Measurements from ENCODE around the gene DYNLT2. TPM values are rescaled to one million over a fixed set of nuclear protein-coding genes. Genes with fewer than 3 reads are reported as not detected.
A peak's percentile ranks its signal among the peaks of the same experiment; 100 is the strongest.

Gene DYNLT2
- total and polyA plus RNA-seq, 2 of the 13 experiments (the other 11 are each of a cell fraction or from before 2014, with no cell fraction given): 2.1 to 4.3 TPM

DNA sequence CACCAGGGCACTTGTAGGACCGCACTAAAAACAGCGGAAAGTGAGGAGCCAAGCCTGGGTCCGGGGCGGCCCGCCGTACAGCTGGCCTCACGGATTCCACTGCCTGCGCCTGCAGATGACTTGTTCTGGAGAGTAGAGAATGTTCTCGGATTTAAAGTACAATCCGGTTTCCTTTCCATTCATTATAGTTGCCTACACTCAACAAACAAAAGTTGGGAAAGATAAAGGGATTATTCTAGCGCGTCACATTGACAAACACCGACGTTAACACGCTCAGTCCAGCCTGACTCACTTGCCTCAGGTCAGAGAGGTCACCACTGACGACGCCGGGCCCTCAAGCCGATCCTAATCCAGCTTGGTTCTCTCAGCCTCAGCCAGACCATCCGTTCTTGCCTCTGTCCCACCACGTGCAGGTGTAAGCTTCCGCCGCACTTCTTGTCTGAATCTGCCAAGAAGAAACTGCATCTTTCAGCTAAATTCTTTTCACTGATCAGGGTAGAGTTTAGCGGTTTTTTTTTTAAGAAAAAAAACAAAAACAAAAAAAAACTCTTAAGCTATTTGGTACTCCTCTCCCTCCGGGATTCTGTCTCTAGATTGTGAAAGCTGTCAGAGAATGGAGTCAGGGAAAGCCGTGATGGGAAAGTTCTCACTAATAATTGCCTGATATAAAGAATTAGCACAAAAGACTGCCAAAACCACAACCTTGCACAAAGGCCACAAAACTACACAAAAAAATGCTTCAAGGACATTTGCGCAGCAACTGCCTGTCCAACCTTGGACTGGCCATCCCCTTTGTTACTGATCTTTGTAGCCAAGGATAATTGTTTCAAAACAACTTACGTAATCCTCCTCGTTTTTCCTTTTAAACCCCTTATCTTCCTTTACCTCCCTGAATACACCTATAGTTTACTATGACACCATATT, 26.0 kb downstream of the DYNLT2 start (continued):
- TF ChIP-seq RBAK (CRISPR knock-in tag; IDR thresholded peaks at IDR 0.05) (0 out of 2 replicates have a peak, but pooled peaks have one; percentile 1), ZNF792 (CRISPR knock-in tag; IDR thresholded peaks at IDR 0.05) (peak; percentile 48; the same call in 1 of the 2 replicates), ZNF180 (CRISPR knock-in tag; IDR thresholded peaks at IDR 0.05; ENCODE audit: borderline replicate concordance, low read depth) (no peak), PCBP2 (optimal IDR thresholded peaks at IDR 0.05; ENCODE audit: low read depth, low read length, poor library complexity, severe bottlenecking) (no peak), MAFF (IDR thresholded peaks at IDR 0.05; ENCODE audit: low read depth, low read length) (peak; percentile 42; the same call in 1 of the 2 replicates), BRCA1 (CRISPR knock-in tag; IDR thresholded peaks at IDR 0.05) (no peak; the same call in 1 of the 2 replicates), PHF8 (CRISPR knock-in tag; IDR thresholded peaks at IDR 0.05) (peak; percentile 41; the same call in 1 of the 2 replicates), TCF12 (IDR thresholded peaks at IDR 0.05) (no peak), TCF12 (CRISPR knock-in tag; IDR thresholded peaks at IDR 0.05) (no peak; the same call in 1 of the 2 replicates), PITX1 (CRISPR knock-in tag; IDR thresholded peaks at IDR 0.05) (peak; percentile 91), ZNF333 (CRISPR knock-in tag; IDR thresholded peaks at IDR 0.05; ENCODE audit: borderline replicate concordance) (peak; percentile 11), ISL2 (CRISPR knock-in tag; IDR thresholded peaks at IDR 0.05) (peak; percentile 69), ZNF296 (CRISPR knock-in tag; conservative IDR thresholded peaks at IDR 0.05) (no peak; the same call in 1 of the 2 replicates), JDP2 (CRISPR knock-in tag; IDR thresholded peaks at IDR 0.05; ENCODE audit: borderline replicate concordance) (no peak), RNF2 (conservative IDR thresholded peaks at IDR 0.05; ENCODE audit: low read depth) (no peak), HDAC2 (CRISPR knock-in tag; IDR thresholded peaks at IDR 0.05) (peak; percentile 84), MEIS2 (CRISPR knock-in tag; IDR thresholded peaks at IDR 0.05) (peak; percentile 76)
- TF ChIP-seq, protein P1, sequence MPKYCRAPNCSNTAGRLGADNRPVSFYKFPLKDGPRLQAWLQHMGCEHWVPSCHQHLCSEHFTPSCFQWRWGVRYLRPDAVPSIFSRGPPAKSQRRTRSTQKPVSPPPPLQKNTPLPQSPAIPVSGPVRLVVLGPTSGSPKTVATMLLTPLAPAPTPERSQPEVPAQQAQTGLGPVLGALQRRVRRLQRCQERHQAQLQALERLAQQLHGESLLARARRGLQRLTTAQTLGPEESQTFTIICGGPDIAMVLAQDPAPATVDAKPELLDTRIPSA (CRISPR knock-in tag; IDR thresholded peaks at IDR 0.05; ENCODE audit: borderline replicate concordance): no peak
- TF ChIP-seq, protein P2, sequence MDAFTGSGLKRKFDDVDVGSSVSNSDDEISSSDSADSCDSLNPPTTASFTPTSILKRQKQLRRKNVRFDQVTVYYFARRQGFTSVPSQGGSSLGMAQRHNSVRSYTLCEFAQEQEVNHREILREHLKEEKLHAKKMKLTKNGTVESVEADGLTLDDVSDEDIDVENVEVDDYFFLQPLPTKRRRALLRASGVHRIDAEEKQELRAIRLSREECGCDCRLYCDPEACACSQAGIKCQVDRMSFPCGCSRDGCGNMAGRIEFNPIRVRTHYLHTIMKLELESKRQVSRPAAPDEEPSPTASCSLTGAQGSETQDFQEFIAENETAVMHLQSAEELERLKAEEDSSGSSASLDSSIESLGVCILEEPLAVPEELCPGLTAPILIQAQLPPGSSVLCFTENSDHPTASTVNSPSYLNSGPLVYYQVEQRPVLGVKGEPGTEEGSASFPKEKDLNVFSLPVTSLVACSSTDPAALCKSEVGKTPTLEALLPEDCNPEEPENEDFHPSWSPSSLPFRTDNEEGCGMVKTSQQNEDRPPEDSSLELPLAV (CRISPR knock-in tag; conservative IDR thresholded peaks at IDR 0.05; ENCODE audit: low read depth): no peak
- TF ChIP-seq, protein P3, sequence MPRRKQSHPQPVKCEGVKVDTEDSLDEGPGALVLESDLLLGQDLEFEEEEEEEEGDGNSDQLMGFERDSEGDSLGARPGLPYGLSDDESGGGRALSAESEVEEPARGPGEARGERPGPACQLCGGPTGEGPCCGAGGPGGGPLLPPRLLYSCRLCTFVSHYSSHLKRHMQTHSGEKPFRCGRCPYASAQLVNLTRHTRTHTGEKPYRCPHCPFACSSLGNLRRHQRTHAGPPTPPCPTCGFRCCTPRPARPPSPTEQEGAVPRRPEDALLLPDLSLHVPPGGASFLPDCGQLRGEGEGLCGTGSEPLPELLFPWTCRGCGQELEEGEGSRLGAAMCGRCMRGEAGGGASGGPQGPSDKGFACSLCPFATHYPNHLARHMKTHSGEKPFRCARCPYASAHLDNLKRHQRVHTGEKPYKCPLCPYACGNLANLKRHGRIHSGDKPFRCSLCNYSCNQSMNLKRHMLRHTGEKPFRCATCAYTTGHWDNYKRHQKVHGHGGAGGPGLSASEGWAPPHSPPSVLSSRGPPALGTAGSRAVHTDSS (CRISPR knock-in tag; conservative IDR thresholded peaks at IDR 0.05): 0 out of 2 replicates have a peak, but pooled peaks have one; percentile 30
- TF ChIP-seq, protein P4, sequence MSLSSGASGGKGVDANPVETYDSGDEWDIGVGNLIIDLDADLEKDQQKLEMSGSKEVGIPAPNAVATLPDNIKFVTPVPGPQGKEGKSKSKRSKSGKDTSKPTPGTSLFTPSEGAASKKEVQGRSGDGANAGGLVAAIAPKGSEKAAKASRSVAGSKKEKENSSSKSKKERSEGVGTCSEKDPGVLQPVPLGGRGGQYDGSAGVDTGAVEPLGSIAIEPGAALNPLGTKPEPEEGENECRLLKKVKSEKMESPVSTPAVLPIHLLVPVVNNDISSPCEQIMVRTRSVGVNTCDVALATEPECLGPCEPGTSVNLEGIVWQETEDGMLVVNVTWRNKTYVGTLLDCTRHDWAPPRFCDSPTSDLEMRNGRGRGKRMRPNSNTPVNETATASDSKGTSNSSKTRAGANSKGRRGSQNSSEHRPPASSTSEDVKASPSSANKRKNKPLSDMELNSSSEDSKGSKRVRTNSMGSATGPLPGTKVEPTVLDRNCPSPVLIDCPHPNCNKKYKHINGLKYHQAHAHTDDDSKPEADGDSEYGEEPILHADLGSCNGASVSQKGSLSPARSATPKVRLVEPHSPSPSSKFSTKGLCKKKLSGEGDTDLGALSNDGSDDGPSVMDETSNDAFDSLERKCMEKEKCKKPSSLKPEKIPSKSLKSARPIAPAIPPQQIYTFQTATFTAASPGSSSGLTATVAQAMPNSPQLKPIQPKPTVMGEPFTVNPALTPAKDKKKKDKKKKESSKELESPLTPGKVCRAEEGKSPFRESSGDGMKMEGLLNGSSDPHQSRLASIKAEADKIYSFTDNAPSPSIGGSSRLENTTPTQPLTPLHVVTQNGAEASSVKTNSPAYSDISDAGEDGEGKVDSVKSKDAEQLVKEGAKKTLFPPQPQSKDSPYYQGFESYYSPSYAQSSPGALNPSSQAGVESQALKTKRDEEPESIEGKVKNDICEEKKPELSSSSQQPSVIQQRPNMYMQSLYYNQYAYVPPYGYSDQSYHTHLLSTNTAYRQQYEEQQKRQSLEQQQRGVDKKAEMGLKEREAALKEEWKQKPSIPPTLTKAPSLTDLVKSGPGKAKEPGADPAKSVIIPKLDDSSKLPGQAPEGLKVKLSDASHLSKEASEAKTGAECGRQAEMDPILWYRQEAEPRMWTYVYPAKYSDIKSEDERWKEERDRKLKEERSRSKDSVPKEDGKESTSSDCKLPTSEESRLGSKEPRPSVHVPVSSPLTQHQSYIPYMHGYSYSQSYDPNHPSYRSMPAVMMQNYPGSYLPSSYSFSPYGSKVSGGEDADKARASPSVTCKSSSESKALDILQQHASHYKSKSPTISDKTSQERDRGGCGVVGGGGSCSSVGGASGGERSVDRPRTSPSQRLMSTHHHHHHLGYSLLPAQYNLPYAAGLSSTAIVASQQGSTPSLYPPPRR (CRISPR knock-in tag; IDR thresholded peaks at IDR 0.05; ENCODE audit: borderline replicate concordance): peak; percentile 40; the same call in 1 of the 2 replicates

All from HepG2 (cell line).